SK-N-DZ (cell line): Measurements from ENCODE around the gene CFAP74.
"Not testable (repeated sequence)": the region's sequence is repeated elsewhere in the genome, so short reads cannot be mapped to it uniquely, and the experiment has no call there.

Experiments
- DNase-seq: peaks from one replicate; pipeline ENCODE4 v3.0.0-alpha.2; 2015; ENCODE audit warnings: low spot score

The CFAP74 gene

DNA sequence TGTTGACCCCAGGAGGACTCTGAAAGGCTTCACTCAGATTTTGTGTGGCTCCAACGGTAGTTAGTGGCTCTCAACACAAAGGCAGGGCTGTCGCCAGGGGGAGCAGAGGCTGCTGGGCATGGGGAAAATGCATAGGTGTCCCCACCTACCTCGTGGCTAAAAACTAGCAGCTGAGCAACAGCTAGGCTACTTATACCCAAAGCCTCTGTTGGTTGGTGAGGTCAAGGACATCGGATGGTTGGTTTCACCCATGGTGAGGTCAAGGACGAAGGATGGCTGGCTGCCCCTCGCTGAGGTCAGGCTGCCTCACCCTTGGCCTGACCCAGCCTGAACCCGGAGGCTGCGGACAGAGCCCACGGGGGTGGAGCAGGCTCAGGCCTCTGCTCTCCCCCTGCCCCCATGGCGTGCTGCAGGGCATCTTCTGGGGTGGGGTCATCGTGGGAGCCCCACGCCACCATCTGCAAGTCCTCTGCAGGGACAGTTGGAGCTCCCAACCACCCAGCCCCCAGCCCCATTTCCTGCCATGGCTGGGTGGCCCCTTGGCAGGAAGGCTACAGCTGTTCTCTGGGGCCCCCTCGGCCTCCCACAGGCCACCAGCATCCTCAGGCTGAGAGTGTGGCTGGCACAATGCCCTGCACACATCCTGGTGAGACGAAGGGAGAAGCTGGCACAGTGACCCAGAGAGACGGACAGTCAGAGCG is 104.2 kb downstream of the CFAP74 start:
- DNase-seq, result no peak

DNA sequence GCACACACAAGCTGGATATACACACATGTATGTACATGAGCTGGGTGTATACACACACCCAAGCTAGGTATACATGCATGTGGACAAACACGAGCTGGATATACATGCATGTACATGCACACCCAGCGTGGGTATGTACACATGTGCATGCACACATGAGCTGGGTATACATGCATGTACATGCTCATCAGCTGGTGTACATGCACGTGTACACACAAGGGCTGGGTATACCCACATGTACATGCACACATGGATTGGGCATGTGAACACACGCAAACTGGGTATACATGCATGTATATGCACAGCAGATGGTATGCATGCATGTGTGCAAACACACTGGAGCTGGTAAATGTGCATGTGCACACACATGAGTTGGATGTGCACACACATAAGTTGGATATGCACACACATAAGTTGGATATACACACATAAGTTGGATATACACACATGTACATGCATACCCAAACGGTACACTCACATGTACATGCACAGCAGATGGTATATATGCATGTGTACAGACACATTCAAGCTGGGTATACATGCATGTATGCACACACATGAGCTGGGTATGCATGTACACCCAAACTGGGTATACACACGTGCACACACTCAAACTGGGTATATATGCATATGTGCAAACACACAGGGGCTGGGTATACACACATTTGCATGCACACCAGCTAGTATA is 105.2 kb downstream of the CFAP74 start:
- no peak for DNase-seq

DNA sequence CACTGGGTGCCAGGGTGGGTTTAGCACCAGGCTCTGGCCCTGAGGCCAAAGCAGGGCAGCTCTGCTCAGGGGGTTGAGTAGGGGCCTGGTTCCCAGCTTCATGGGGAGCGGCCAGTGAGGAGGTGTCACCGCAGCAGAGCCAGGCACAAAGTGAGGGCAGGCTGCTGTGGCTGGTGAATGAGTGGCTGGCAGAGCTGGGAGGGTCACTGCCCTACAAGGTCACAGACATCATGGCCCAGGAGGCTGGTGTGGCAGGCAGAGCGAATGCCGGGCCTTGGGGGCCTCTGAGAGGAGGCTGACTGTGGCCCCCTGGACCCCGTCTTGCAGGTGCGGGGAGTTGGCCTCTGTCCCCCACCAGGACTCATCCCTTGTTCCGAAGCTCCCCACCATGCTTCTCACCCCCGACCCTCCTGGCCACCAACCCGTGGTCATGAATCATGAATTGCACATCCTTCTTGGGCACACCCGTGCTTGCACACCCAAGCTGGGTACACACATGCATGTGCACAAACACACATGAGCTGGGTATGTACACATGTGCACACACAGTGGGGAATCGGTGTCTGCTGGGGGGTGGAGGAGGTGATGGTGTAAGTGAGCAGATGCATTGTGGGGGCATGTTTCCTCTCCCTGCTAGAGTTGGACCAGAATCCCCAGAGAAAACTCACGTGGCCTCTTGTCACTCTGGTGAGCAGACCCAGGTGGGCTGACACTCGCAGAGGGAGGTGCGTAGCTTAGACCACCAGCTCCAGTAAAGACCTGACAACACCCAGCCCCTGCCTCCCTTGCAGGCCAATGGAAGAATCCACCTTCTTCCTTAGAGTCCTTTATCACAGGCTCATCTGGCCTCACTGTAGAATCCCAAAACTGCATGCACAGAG is 107.9 kb downstream of the CFAP74 start:
- DNase-seq, result no peak

DNA sequence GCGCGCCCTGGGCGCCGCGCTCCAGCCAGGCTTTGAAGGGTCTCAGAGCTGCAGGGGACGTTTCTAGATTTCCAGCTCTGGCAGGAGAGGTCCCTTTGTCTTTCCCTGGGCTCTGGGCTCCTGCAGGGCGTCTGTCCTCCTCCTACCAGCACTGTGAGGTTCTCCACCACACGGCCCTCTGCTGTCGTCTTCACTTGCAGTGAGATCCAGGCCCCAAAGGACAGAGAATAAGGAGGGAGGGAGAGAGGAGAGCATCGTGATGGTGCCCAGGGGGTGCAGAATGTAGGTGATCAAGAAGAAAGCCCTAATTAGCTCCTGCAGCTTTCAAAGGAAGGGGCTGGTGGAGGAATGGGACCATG is 108.5 kb downstream of the CFAP74 start:
- no peak for DNase-seq

DNA sequence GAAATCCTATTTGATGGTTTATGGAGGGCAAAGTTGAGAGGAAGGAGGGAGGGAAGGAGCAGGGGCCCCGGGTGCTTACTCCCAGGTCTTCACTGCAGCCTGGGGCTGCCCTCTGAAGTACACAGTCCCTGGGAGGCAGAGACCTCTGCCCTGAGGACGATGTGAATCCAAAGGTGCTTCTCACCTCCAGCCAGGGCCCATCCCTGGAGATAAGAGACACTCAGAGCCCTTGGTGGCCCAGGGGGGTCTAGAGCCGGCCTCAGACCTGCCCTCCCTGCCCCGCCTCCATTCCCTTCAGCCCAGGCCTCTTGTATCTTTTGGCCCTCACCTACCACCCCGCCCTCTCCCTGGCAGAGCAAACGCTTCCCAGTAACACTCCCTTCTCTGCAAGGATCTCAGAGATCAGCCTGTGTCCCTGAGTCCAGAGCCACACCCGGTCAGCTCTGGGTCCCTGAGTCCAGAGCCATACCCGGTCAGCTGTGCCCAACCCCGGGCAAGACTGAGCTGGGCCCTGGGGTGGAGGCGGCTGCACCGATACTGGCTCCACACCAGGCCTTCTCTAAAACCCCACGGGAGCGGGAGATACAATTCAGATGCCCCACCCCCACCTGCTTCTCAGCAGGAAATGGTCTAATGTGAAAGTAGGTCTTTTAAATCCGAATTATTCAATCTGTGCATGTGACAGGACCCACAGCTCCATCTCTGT is 109.1 kb downstream of the CFAP74 start:
- no peak for DNase-seq

DNA sequence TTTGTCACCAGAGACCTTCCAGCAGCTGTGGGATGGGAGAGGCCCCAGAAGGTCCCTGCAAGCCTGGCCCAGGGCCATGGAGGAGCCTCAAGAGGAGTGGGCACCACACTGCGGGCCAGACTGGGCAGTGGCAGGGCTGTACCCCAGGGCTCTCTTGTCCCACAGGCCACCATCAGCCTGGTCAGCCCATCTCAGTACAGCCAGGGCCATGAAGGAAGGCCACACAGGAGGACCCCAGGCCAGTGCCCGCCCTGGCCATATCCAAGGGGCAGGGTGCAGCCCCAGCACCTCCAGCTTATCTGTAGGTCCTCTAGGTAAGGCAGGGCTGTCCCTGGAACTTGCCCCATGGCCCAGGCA is 109.6 kb downstream of the CFAP74 start:
- DNase-seq, result no peak

DNA sequence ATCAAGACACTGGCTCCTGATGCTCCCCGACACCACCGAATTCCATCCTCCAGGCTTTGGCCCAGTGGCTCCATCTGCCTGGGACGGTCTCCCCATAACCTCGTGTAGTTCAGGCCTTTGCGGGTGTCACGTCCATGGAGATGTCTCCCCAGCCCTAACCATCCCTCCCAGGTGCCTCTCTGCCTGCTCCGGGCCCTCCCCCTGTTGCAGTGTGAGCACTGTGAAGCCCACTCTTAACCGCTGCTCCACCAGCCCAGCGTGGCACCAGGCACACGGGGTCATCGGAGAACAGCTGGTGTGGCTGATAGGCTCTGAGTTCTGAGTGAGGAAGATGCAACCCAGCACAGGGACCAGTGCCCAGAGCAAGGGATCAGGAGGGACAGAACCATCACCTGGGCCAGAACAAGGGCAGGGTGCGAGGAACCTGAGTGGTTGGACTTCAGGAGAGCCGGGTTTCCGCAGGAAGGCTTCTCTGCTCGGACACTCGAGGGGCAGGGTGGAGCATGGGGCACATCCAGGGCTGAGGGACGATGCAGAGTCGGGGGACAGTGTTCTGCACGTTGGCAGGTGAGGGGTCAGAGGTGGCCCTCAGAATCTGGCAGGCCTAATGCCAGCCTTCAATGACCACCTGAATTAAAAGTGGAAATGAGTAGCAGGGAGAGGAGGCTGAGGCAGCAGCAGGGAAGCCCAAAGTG is 110.1 kb downstream of the CFAP74 start:
- DNase-seq, result no peak

DNA sequence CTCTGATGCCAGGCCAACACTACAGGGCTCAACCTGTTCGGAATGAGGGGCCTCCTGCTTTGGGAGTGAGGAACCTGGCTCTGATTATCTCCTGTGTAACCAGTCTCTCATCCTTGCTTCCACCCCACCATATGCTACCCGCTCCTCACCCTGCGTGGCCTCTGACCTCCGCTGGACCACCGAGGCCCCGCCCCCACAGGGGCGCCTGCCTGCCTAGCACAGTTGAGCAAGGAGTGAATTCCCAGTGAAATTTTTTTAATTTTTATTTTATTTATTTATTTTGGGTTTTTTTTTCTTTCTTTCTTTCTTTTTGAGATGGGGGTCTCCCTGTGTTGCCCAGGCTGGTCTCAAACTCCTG is 110.8 kb downstream of the CFAP74 start:
- no peak for DNase-seq

DNA sequence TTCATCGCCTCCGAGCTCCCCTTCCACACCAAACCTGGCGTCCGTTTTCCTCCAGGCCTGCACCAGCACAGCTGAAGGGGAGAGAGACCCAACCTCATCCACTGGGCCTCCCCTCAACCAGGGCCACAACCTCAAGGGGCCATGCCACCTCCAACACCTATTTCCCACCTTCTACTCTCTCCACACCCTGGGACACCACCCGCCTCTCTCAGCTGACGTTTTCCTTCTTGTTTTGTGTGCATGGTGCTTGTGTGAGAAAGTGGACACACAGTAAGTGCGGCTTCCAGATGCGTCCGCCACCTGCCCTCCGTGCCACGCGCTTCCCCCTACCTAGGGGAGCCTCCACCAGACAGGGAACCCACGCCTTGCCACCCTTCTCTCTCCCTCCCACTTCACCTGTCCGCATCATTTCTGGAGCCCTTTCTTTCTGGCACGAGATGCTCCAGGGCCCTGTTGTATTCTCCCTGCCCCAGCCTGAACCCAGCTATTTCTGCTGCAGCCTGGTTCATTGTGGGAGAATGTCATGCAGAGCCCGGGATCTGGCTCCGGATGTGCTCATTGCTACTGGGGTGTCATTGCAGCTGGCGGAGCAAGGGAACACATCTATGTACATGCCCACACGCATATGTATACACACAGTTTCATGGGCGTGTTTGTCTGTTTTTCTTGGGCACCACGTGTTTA is 111.4 kb downstream of the CFAP74 start:
- no peak for DNase-seq

DNA sequence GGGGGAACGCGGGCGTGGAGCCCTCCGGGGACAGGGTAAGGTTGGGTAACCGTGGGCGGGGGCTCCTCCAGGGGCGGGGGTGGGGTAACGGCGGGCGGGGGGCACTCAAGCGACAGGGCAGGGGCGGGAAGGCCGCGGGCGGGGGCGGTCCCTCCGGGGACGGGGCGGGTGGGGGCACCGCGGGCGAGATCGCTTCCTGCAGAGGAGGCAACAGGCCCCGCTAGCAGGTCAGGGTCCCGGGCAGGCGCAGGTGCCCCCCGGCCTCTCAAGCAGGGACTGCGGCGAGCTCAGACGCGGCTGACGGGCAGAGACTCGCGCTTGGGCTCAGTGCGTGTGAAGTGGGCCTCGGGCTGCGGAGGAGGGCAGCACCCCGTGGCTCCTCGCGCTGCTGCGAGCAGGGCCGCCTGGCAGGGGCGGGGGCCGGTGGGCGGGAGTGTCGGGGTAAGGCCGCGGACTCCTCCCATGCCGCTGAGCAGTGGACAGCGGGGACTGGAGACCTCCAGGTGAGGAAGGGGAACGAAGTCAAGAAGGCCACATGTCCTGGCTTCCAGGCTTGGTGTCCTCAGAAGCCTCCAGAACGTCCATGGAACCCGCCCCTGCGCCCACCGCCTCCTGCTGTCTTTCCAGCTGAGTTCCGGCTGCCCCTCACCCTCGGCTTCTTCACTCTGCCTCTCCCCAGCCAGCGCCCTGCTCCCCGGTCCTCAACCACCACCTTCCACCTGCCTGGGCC is 112.1 kb downstream of the CFAP74 start:
- DNase-seq, result peak; percentile 52

DNA sequence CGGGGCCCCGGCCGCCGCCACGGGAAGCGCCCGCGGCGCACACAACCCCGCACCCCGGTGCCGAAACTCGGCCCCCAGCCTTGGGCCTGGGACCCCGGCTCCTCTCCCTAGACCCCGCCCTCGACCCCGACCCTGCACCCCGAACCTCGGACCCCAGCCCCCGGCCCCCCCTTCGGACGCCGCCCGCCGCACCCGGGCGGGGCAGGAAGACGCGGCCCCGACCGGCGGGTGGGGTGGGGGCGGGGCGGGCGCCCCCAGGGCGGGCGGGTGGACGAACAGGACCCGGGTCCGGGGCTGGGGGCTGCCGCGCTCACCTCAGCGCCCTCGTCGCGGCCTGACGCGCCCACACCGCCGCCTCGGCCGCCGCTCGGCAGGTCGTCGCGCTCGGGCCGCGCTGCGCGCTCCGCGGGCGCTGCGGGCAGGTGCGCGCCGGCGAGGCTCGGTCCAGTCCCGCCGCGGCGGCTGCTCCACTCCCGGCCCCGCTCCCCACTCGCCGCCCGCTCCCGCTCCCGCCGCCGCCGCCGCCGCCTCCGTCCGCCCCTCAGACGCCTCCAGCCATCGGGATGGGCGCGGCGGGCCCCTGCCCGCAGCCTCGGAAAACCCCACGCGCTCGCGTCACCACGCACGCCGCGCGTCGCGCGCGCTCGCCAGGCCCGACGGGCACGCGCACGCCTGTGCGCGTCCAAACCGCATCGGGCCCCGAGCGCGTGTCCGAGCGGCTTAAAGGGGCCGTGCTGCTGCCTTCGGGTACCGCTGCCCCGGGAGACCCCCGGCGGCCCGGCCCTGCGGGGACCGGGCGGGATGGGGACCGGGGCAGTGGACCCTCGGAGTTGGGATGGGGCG is 112.9 kb downstream of the CFAP74 start, which contains the start of gene GNB1:
Gene GNB1, minus strand, starts transcription at position 582 of the 843 bp plus-strand sequence. CDS start 65,634 bp downstream, outside the sequence.
- peak; percentile 81 for DNase-seq

DNA sequence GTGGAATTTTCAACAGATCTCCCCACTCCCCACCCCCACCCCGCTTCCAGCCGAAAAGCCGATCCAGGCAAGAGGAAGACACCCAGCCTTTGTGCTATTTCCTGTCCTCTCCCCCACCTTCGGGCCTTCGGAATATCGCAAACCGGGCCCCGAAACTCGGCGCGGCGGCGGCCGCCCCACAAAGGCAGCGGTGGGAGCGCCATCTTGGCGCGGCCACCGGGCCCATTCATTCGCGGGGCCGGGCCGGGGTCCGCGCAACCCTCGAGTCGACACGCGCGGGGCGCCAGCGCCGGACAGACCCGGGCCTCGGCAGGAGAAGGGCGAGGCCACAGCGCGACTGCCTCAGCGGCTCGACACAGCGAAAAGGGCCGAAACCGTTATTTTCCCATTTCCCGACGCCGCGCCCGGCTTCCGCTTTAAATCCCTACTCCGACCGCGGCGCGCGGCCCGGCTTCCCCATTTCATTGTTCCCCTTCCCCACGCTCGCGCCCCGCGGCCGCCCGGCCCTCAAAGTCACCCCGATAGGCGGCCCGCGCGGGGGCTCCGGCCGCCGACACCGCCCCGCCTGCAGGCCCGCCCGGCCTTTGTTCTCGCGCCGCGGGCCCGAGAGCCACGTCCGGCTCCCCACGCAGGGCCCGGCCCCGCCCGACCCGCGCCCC is 113.6 kb downstream of the CFAP74 start:
- DNase-seq, result no peak

DNA sequence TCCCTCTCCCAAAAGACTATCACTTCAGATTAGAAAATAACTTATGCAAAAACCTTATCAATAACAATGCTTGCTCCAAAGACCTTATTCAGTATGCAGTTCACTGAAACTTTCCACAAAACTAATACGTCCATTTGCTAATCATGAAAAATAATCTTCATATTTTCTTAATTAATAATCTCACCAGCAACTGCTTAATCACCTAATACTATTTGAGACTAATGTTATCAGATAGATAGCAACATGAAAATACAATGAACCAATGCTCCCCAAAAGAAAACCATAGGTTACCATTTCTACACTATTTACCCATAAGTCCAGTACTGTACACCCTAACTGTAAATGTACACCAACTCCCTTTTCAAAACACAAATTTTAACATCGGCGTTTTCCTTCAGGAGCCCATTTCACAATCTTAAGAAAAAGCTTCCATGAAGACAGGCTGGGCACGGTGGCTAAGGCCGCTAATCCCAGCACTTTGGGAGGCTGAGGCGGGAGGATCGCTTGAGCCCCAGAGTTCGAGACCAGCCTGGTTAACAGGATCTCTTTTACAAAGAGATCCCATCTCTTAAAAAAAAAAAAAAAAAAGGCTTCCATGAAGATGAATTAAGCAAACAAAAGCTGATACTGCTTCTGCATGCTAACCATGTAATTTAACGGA is 114.4 kb downstream of the CFAP74 start:
- no peak for DNase-seq

DNA sequence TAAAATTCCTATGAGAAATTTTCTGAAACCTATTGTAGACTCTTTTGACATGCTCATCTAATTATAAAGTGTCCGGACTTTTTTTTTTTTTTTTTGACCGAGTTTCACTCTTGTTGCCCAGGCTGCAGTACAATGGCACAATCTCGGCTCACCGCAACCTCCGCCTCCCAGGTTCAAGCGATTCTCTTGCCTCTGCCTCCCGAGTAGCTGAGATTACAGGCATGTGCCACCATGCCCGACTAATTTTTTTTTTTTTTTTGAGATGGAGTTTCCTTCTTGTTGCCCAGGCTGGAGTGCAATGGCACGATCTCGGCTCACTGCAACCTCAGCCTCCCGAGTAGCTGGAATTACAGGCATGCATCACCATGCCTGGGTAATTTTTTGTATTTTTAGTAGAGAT is 119.7 kb downstream of the CFAP74 start:
- not testable (repeated sequence) for DNase-seq

DNA sequence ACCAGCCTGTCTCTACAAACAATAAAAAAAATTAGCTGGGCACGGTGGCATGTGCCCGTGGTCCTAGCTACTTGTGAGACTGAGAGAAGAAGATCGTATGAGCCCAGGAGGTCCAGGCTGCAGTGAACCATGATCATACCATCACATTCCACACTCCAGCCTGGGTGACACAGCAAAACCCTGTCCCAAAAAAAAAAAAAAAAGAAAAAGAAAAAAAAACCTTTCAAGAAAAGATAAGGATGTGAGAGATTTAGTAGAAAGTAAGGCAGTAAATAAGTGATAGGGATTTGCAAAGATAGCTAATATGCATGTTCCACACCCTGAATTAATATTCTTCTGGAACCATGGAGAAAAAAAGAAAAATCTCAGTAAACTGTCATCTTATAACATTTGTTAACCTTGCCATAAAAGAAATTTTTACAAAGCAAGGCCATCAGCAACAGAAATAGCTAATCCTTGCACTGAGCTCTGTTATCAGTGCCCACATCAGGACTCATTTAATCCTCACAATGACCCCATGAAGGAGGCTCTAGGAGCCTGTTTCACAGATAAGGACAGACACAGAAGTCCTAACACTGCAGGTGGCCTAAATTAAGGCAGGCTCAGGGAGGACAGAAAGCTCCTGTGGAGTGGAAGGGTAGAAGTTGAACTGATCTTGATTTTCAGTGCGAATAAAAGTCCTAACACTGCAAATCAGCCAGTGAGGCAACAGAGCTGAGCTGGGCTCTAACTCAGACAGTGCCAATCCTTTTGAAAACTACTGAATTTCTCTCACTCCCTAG is 120.3 kb downstream of the CFAP74 start:
- peak; percentile 66 for DNase-seq

DNA sequence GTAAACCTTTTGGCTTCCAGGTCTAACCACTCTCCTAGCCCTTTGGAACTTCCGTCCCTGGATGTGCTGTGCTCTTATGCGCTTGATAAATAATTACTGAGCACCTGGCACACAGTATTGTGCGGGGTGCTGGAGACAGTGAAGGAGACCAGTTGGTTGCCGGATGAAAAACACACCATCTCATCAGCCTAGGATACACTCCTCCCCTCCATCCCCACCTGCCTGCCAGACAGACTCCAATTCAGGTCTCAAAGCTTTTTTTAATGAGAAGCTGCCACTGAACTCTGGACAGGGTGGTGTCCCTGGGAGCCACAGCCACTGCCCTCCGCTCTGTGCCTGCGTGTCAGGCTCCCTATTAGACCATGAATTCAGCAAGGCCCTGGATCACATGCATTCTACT is 121.9 kb downstream of the CFAP74 start:
- no peak for DNase-seq
